ENCODE results near the gene LMAN1L.

The LMAN1L gene

DNA sequence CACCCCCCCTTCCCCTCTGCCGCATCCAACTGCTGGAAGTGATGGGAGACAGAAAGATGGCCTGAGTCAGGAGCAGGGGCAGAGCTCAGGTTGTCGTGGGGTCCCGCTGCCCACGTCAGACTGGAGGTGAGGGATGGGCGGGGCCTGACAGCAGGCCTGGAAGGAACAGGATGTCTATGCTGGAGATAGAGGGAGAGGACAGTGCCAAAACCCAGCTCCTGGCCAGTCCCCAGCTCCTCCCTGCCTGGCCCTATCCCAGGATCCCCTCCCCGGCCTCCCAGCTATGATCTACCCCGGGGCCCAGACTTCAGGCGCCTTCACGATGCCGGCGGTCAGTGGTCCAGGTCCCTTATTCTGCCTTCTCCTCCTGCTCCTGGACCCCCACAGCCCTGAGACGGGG, at the start of gene LMAN1L:
Gene LMAN1L (plus strand): TSS at position 303 of the 400 bp plus-strand sequence. CDS start 20 bp downstream, at position 323.
- DNase-seq = no peak

DNA sequence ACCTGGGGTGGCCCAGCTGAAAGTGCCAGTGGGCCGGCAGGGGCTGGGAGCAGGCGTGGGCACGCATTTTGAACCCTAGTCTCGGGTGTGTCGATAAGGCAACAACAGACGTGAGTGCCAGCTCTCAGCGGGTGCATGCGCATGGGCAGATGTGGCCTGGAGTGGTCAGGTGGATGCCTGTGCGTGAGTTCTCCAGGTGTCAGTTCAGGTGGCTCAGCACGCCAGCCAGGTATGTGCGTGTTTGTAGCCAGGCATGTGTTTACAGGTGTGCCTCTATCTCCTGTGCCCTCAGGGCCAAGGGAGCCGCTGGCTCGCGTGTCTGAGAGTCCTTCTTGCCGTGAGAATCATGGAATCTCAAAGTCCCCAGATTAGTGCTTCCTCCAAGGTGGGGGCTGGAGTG, 49.2 kb upstream of the LMAN1L start:
- DNase-seq = no peak

DNA sequence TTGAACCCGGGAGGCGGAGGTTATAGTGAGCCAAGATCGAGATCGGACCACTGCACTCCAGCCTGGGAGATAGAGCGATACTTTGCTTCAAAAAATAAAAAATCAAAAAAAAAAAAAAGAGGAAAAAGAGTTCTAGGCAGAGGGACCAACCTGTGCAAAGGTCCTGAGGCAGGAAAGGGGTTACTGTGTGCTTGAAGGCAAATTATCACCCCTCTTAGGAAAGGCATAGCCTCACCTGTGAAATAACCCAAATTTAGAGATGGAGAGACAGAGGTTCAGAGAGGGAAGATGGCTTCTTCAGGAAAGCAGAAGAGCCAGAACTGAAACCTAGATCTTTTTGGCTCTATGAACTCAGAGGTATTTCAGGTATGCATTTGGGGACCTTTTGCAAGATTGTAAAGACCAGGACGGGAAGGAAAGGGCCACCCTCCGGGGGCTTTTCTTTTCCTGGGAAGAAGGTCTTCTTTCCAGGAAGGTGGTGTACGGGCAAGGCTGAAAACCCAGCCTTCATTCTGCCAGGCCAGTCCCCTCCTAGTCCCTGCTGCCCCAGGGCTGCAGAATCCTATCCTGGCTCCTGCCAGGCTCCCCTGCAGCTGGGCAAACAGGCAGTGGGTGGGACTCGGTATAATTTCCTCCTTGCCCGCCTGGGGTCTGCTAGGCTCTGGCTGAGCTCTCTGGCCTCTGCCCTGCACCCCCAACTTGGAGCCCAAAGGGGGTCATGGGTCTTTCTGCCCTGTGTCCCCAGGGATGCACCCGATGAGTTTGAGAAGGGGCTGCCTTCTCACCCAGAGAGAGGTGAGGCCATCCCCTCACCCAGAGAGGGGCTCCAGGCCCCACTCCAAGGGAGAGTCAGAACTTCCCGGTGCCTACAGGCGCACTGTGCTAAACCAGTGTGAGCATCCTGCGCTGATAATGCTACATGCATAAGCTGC, 45.2 kb upstream of the LMAN1L start:
- DNase-seq = no peak

- DNase-seq = no peak
Observed at GRCh38 chr15:74768099-74768770, 44.4 kb upstream of the LMAN1L start.

DNA sequence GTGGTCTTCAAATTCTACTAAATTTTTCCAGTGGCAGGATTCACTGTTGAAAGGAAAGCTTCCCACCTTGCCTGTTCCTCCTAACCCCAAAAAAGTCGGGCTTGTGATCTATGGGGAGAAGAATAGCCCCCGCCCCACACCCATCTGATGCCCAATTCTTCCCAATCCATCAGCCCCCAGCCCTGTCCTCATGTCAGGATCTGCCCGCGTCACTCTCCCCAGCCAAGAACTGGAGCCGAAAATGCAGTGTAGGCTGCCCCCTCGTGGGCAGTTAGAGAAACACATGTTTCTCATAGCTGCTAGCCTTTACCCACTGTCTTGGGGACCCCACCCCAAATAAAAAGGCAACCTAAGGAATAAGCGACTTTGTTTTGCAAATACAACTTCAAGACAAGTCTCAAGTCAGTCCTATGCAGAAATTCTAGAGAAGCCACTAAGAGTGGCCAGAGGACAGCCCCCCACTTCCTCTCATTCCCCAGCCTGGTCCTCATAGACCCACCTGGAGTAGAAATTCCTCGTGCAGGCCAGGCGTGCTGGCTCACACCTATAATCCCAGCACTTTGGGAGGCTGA, 43.8 kb upstream of the LMAN1L start:
- no peak for DNase-seq

GRCh38 chr15:74769463-74770025, 43.1 kb upstream of the LMAN1L start:
- DNase-seq = no peak

GRCh38 chr15:74770211-74770903, 42.3 kb upstream of the LMAN1L start:
- DNase-seq = no peak

DNA sequence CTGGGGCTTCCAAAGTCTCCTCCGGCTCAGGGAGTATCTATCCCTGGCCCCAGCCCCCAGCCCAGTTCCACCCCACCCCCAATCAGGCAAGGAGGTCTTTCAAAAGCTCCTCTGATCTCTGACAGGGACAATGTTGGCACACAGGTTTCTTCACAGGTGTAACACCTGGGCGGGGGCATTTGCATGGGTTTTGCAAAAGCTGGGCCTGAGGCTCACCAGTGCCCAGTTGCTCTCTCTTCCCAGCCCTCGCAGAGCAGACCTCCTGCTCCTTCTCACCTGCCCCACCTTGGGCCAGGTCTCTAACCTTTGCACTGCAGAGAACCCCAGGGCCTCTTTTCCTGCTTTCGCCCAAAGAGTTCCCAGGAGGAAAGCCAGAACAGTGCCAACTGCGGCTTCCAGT, 39.3 kb upstream of the LMAN1L start:
- no peak for DNase-seq

GRCh38 chr15:74773731-74774252, 38.8 kb upstream of the LMAN1L start:
- no peak for DNase-seq

DNA sequence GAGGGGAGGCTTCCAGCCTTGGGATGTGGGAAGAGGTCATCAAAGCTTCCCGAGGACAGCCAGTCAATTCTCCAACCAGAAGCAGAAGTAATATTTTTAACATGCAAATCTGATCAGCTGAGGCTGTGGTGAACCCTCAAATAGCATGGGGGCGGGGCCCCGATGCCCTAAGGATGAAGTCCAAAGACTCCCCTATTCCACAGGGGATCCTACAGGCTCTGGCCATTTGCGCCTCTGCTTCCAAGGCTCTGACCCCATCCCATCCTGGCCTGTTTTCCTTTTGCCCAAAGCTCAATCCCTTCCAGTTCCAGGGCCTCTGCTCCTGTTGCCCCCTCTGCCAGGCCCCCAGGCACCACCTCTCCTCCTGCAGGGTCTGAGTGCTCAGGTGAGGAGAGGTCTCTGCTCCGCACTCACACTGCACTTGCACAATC, 37.5 kb upstream of the LMAN1L start:
- no peak for DNase-seq

DNA sequence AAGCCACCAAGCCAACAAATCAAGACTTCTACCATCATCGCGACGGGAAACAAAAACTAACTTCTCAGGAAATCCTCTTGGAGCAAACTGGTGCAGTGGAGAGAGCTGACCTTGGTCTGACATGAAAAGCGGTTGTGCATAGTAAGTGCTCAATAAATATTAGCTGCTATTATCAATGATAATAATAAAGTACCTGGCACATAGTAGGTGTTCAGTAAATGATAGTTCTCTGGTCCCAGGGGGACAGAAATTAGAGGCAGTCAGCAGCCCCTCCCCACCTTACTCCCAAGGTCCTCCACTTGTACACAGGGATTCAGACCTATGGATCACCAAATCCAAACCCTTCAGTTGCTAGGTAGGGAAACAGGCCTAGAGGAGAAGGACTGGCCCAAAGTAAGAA, 36.7 kb upstream of the LMAN1L start:
- DNase-seq = no peak

GRCh38 chr15:74776821-74777768, 35.5 kb upstream of the LMAN1L start:
- peak; percentile 93 for DNase-seq

DNA sequence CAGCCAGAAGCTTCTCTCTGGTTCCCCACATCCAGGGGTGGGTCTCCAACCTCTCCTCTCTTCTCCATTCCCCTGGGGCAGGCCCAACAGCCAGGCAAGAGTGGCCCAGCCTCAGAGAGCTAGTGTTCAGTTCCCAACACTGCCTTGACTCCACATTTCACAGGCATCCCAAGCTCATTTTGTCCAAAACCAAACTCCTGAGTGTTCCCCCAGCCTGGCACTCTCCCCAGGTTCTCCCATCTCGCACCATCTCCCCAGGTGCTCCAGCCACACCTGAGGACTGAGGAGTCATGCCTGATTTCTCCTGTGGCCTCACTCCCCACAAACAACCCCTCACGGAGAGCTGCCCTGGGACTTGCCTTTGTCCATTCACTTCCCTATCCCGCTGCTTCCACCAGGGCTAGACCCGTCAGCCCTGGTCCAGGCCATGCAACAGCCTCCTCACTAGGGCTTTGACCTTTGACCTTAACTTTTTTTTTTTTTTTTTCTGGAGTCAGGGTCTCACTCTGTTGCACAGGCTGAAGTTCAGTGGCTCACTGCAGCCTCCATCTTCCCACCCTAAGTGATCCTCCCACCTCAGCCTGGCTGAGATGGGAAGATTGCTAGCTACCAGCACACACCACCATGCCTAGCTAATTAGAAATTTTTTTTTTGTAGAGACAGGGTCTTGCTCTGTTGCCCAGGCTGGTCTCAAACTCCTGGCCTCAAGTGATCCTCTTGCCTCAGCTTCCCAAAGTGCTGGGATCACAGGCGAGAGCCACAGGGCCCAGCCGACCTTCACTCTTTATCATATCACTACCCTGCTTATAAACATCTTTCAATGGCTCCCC, 34.7 kb upstream of the LMAN1L start:
- DNase-seq = peak; percentile 66

- DNase-seq = no peak
Observed at GRCh38 chr15:74778599-74778970, 34.0 kb upstream of the LMAN1L start.

DNA sequence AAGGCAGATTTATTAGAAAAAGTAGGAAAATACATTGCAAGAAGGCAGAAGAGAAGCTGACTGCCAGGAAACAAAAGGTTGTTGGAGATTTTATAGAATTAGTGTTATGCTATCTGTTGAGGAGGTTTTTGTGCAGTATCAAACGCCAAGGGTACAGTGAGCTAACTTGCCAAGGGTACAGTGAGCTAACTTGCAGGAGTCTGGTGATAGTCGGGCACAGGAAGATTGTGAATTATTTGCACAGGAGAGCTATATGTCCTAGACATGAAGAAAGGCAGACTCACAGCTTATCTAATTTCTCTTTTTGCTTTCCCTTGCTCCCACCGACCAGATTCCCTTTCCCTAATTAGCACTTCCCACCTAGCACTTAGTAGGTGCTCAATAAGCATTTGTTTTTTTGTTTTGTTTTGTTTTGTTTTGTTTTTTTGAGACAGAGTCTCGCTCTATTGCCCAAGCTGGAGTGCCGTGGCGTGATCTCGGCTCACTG, 33.4 kb upstream of the LMAN1L start:
- DNase-seq = no peak

DNA sequence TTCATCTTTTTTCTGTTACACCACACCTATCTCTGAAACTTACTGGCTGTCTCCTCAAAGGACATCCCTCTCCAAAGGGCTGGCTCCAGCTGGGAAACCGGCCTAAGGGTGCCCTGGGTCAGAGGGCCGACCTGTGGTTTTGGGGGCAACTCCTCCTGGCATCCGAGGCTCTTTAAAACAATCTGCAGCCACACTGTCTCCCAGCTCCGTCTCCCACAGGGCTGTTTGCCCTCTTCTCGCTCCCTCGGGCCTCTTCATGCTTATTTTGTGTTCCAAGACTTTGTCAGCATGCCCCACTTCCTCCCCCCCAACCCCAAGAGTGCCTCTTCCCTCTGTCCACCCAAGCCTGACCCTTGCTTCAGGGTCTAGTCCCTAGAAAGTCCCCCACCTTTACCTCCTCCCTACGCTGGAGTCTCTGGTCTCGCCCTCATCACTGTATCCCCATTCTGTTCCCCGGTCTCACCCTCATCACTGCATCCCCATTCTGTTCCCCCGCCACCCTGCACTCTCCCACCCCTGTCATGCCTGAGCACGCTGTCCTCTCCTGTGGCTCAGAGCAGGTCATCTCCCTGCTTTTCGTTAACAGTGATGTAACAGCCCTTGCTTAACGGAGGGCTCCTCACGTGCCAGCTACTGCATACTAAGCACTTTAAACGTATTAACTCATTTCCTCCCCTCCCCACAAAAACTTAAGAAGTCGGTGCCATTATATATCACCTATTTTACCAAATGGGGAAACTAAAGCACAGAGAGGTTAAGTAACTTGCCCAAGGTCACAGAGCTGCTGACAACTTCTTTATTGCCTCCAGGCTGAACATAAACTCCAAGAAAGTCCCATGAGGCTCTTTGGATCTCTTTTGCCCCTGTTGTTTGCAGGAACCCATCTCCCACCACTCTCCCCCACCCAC, 31.9 kb upstream of the LMAN1L start:
- DNase-seq = peak; percentile 96

GRCh38 chr15:74781431-74782258, 31.0 kb upstream of the LMAN1L start, which contains the start of gene CSK:
TSS of gene CSK (plus strand) at chr15:74782080. CDS start at chr15:74798298, 16,218 bp downstream.
- peak; percentile 22 for DNase-seq
